BJ (cell line): Measurements from ENCODE around the gene ATOH8. TPM values are rescaled to one million over a fixed set of nuclear protein-coding genes. Genes with fewer than 3 reads are reported as not detected.

ENCODE experiments used
- CTCF ChIA-PET: fragments of 350-600 bp; formaldehyde crosslinking; extraction: SDS; loops from one replicate; lab custom pipeline; 2021; ENCODE audit warnings: antibody characterized with exemption, inconsistent platforms; lab: Yijun Ruan, JAX
- POLR2A ChIA-PET: fragments of 300-600 bp; sonication (Branson Sonifier 250); formaldehyde crosslinking; extraction: SDS; loops from one replicate; lab custom pipeline; 2021; ENCODE audit warnings: antibody characterized with exemption; lab: Charles Lee
- DNase-seq: peaks from one replicate; pipeline ENCODE4 v3.0.0-alpha.2; 2011; ENCODE audit warnings: low read depth
- H3K27me3 ChIP-seq: 2 replicates; pipeline ENCODE4 v1.6.0; 2011; ENCODE audit warnings: low read length; ENCODE audit not compliant: control insufficient read depth, insufficient read depth
- H3K36me3 ChIP-seq: 2 replicates; pipeline ENCODE4 v1.5.1; 2011; ENCODE audit warnings: low read length; ENCODE audit not compliant: control insufficient read depth, insufficient read depth
- H3K4me3 ChIP-seq: 2 replicates; pipeline ENCODE4 v1.5.1; 2011; ENCODE audit warnings: low read depth, mild to moderate bottlenecking, control low read depth, low read length
- polyA plus RNA-seq: library from polyadenylated mRNA; depleted of rRNA; stranded (reverse); fragments of >200 nt; gene quantifications from 2 replicates; pipeline ENCODE4 v1.2.3, GENCODE V29; 2011
- TF ChIP-seq, protein P1 (sequence below): IDR thresholded peaks from 2 replicates; pipeline ENCODE4 v1.5.1; 2011; ENCODE audit warnings: low read depth, mild to moderate bottlenecking, control low read depth, inconsistent platforms, low read length, moderate library complexity; ENCODE audit not compliant: insufficient read depth

The ATOH8 gene
- polyA plus RNA-seq, 1 experiment = 19.5 TPM

DNA sequence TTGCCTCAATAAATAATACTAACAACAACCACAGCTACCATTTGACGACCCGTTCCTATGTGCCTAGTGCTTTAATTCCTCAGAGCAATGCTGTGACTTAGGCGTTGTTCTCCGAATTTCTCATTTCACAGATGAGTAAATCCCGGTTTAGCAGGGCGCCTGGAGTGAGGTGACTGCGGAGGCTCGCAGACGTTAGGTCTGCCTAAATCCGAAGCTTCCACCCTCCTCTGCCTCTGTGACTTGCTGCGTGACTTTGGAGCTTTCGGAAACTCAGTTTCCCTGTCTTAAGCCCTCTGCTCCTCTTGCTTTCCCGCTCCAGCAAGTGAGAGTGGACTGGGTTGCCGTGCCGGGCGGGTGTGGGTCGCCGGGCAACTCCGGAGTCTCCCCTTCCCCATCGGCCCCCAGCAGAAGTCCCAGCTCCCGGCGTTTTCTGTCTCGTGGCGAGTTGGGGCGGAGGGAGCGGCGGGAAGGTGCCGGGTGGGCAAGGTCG lies 711 bp upstream of the ATOH8 start:
- Histone ChIP-seq H3K27me3 (no peaks in the 10 kb centered on the region), H3K36me3 (no peaks in the 10 kb centered on the region), H3K4me3 (peak overlapping the region; percentile 71)
- ChIA-PET CTCF (interaction anchor here (0.9 to 10.9 kb wide), 15 partner anchors 8 to 117 kb away, joined by 3 to 245 read pairs (median 5); no protein-coding TSS in a partner anchor), POLR2A (interaction anchor here (0.5 to 1.3 kb wide), 2 partner anchors 8 to 11 kb away, joined by 4 to 12 read pairs; no protein-coding TSS in a partner anchor)
- TF ChIP-seq, protein P1, sequence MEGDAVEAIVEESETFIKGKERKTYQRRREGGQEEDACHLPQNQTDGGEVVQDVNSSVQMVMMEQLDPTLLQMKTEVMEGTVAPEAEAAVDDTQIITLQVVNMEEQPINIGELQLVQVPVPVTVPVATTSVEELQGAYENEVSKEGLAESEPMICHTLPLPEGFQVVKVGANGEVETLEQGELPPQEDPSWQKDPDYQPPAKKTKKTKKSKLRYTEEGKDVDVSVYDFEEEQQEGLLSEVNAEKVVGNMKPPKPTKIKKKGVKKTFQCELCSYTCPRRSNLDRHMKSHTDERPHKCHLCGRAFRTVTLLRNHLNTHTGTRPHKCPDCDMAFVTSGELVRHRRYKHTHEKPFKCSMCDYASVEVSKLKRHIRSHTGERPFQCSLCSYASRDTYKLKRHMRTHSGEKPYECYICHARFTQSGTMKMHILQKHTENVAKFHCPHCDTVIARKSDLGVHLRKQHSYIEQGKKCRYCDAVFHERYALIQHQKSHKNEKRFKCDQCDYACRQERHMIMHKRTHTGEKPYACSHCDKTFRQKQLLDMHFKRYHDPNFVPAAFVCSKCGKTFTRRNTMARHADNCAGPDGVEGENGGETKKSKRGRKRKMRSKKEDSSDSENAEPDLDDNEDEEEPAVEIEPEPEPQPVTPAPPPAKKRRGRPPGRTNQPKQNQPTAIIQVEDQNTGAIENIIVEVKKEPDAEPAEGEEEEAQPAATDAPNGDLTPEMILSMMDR = no peak
- no peak for DNase-seq

DNA sequence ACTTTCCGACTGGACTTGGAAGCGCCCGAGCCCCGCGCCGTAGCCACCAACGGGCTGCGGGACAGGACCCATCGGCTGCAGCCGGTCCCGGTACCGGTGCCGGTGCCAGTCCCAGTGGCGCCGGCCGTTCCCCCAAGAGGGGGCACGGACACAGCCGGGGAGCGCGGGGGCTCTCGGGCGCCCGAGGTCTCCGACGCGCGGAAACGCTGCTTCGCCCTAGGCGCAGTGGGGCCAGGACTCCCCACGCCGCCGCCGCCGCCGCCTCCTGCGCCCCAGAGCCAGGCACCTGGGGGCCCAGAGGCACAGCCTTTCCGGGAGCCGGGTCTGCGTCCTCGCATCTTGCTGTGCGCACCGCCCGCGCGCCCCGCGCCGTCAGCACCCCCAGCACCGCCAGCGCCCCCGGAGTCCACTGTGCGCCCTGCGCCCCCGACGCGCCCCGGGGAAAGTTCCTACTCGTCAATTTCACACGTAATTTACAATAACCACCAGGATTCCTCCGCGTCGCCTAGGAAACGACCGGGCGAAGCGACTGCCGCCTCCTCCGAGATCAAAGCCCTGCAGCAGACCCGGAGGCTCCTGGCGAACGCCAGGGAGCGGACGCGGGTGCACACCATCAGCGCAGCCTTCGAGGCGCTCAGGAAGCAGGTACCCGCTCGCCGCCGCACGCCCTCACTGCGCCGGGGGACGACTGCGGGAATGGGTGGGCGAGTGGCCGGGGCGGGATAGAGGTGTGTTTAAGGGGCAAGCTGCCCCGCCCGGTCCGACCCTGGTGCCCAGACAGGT lies 713 bp downstream of the ATOH8 start:
- ChIA-PET CTCF (interaction anchor here (0.5 to 10.9 kb wide), 13 partner anchors 9 to 134 kb away, joined by 3 to 245 read pairs (median 5); no protein-coding TSS in a partner anchor), POLR2A (interaction anchor here (0.8 to 1.3 kb wide), 2 partner anchors 13 to 49 kb away, joined by 3 to 4 read pairs; no protein-coding TSS in a partner anchor)
- no peak for DNase-seq
- Histone ChIP-seq H3K4me3 (peak overlapping the region; percentile 71), H3K27me3 (no peaks in the 10 kb centered on the region), H3K36me3 (peaks cover 2% of the 10 kb centered on the region; the same call in 1 of the 2 replicates)
- TF ChIP-seq, protein P1 = peak; percentile 27

DNA sequence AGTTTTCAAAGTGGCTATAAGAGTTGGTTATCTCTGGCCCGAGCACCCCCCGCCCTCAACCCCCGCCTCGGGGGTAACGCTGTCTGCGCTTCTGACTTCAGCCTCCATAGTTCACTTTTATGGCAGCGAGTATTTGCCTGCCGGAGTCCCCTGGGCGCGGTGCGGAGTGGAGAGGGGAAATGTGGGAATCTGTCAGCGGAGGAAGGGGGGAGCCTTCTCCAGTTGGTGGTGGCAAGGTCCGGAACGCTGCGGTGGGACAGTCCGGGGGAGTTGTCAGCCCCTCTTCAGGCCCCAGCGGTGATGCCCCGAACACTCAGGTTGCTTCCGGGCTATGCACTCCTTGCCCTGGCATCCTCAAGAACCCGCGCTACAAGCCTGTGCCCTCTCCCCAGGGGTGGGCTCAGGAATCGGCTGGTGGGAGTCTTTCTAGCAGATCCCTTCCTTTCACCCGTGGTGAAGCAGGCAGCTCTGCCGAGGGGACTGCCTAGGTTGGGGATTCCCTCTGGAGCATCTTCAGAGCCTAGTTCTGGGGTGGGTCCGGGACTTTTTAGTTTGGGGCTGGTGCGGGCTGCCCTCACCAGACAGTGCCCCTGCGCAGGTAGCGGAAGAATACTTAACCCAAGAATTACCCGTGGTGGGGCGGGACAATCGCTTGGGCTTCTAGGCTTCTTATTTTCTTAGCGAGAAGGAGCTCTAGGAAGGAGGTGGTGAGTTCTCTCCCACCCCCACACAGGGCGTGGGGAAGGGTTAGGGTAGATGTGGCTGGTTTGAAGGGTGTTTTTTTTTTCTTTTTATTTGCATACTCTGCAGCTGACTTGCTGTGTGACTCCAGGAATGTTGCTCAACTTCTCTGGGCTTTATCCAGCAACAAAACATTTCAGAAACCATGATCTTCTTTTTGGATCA lies 1.6 kb downstream of the ATOH8 start:
- Histone ChIP-seq H3K4me3 (peak overlapping the region; percentile 71), H3K36me3 (peaks cover 2% of the 10 kb centered on the region; the same call in 1 of the 2 replicates), H3K27me3 (no peaks in the 10 kb centered on the region)
- no peak for DNase-seq
- TF ChIP-seq, protein P1 = no peak
- ChIA-PET POLR2A (no interaction called here), CTCF (interaction anchor here (0.9 to 1.5 kb wide), 3 partner anchors 13 to 59 kb away, joined by 3 to 8 read pairs (median 4); no protein-coding TSS in a partner anchor)

DNA sequence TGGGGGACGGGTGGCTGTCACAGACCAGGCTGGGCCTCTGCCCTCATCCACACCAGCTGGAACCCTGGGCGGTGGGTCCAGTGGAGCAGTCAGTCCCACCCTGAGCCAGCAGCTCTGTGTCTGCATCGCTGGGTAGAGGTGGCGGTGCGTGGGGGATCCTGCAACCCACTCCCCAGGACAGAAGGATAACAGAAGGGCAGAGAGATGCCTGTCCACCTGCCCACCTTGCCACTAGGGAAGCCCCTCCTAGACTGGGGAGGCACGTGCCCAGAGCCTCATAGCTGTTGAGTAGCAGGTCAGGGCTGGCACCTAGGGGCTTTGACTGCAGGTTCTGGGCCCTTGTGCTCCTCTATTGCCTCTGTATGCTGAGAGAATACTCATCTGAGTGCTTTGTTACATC lies 2.4 kb downstream of the ATOH8 start:
- H3K4me3 ChIP-seq = peak overlapping the region; percentile 71
- peaks cover 2% of the 10 kb centered on the region; the same call in 1 of the 2 replicates for H3K36me3 ChIP-seq
- TF ChIP-seq, protein P1 = no peak
- ChIA-PET POLR2A (no interaction called here), CTCF (interaction anchor here (0.9 to 1.5 kb wide), 3 partner anchors 13 to 58 kb away, joined by 3 to 8 read pairs (median 4); no protein-coding TSS in a partner anchor)
- no peaks in the 10 kb centered on the region for H3K27me3 ChIP-seq
- DNase-seq = no peak
